Thyroid gland (tissue), 4 donors: ENCODE measurements around the gene DMD.

Experiments used
- POLR2A ChIP-seq, 2 donors: fragments of 450-650 bp; IDR thresholded peaks; one replicate each; pipeline ENCODE4 v1.6.1; 2017; ENCODE audit warnings: antibody characterized with exemption in 2 of 2, mild to moderate bottlenecking in 2 of 2, moderate library complexity in 1 of 2
- TF ChIP-seq, protein P1 (sequence below), 6 experiments: fragments of 200-600 bp in 3 of 6; fragments of 450-650 bp in 3 of 6; sonication (generic) in 3 of 6; IDR thresholded peaks; one replicate each; pipeline ENCODE4 v1.5.1; 2016 to 2019; ENCODE audit warnings: antibody characterized with exemption in 6 of 6, mild to moderate bottlenecking in 2 of 6, inconsistent platforms in 1 of 6, moderate library complexity in 1 of 6

DNA sequence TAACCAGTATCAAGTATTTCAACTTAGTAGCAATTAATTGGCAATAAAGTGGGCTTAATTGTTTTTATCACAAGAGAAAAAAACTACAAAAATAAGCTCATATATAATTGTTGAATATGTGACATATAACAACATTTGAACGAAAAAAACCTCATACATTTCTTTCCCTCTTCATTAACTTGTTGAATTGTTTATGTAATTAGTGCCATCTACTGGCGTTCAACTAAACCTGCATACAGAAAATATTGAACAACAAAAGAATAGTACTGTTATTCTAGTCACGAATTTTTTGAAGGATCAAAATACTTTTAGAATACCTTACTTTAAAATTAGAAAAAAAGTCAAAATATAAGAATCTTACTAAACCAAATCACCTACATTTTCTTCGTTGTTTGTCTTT lies 1553.0 kb downstream of the DMD start:
- TF ChIP-seq, protein P1, sequence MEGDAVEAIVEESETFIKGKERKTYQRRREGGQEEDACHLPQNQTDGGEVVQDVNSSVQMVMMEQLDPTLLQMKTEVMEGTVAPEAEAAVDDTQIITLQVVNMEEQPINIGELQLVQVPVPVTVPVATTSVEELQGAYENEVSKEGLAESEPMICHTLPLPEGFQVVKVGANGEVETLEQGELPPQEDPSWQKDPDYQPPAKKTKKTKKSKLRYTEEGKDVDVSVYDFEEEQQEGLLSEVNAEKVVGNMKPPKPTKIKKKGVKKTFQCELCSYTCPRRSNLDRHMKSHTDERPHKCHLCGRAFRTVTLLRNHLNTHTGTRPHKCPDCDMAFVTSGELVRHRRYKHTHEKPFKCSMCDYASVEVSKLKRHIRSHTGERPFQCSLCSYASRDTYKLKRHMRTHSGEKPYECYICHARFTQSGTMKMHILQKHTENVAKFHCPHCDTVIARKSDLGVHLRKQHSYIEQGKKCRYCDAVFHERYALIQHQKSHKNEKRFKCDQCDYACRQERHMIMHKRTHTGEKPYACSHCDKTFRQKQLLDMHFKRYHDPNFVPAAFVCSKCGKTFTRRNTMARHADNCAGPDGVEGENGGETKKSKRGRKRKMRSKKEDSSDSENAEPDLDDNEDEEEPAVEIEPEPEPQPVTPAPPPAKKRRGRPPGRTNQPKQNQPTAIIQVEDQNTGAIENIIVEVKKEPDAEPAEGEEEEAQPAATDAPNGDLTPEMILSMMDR (IDR thresholded peaks at IDR 0.05) = peak in 4 of 6 experiments; percentile 5 to 65 (median 47)
- TF ChIP-seq POLR2A (IDR thresholded peaks at IDR 0.05) = no peak
